NCI-H1436 (cell line): ENCODE results near the gene USF3.
"Not testable (repeated sequence)": the region's sequence is repeated elsewhere in the genome, so short reads cannot be mapped to it uniquely, and the experiment has no call there.

ENCODE experiments used
- DNase-seq: peaks from one replicate; lab custom pipeline; 2025; lab: John Stamatoyannopoulos, UW

USF3 gene

DNA sequence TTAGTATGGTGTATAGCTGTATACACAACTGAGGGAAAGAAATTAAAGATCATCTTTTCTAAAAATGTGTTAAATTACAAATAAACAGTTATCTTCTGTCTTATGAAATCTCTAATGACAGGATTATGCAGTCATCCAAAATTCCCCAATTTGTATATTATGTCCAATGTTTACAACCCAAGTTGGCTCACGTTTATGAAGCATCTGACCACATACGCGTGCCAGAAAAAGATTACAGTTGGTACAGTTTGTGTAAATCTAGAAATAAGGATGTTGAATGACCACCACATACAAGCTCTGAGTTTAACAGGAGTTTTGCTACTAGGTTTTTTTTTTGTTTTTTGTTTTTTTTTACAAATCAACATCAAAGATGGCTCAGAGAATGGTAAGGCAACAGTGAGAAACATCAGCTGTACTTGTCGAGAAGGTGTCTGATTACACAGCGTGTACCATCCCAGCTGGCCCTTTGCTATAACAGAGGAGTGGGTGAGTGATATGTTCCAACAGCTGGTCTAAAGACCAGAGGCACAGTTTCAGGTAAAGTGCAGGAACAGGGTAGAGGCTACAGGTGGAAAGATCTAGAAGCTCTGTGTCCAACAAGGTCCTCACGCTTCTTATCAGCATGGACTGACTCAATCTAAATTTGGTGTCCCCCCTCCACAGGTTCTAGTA is 47.1 kb downstream of the USF3 start:
- DNase-seq = no peak

DNA sequence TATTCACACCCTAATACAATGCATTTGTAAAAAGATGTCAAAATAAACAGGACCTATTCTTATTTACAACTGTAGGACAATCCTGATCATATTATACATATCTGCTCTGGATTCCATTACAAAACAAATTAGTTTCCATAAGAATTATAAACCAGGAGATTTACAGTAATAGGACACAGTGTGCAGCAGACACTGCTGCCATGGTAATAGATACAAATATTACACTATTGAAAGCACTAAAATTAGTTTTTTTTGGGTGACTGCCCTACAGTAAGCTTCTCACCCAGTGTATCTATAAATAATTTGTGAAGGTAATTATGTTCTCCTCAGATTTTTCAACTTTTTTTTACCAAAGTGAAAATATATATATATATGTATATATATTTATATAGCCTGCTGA is 47.9 kb downstream of the USF3 start:
- DNase-seq = no peak

DNA sequence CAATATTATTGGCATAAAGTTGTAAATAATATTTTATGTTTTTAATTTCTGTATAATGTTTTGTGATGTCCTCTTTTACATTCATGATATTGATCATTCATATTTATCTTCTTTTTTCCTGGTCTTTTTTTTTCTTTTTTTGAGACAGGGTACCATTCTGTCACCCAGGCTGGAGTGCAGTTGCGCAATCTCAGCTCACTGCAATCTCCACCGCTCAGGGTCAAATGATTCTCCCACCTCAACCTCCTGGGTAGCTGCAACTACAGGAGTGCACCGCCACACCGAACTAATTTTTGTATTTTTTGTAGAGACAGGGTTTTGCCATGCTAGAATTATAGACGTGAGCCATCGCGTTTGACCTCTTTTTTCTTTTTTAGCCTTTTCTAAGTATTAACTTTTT is 52.9 kb downstream of the USF3 start:
- DNase-seq = no peak

DNA sequence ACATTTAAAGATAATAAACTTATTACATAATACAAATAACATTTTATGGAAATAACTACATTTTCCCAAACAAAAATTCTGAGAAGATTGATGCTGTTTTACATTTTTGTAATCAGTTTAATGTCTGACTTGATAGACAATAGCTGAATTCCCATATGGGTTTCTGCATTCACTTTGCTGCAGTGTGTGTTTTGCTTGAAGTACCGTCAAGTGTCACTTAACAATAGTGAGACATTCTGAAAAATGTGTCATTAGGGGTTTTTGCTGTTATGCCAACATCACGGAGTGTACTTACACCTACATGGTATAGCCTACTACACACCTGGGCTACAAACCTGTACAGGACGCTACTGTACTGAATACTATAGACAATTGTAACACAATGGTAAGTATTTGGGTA is 57.5 kb downstream of the USF3 start:
- peak; percentile 78 for DNase-seq

DNA sequence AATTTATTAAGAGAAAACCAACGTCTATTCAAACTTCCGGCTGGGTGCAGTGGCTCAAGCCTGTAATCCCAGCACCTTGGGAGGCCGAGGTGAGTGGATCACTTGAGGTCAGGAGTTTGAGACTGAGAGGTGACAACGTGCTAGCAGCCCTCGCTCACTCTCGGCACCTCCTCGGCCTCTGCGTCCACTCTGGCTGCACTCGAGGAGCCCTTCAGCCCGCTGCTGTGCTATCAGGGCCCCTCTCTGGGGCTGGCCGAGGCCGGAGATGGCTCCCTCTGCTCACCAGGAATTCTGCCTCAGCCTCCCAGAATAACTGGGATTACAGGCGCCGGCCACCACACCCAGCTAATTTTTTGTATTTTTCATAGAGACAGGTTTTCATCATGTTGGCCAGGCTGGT is 58.7 kb downstream of the USF3 start:
- no peak for DNase-seq

DNA sequence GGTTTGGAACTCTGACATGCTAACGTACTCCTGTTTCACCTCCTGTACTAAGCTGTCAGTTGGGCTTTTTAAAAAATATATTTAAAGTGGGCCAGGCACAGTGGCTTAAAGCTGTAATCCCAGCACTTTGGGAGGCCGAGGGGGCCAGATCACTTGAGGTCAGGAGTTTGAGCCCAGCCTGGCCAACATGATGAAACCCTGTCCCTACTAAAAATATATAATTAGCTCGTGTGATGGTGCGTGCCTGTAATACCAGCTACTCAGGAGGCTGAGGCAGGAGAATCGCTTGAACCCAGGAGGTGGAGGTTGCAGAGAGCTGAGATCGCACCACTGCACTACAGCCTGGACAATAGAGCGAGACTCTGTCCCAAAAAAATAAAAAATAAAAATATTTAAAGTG is 60.4 kb downstream of the USF3 start:
- DNase-seq = not testable (repeated sequence)

DNA sequence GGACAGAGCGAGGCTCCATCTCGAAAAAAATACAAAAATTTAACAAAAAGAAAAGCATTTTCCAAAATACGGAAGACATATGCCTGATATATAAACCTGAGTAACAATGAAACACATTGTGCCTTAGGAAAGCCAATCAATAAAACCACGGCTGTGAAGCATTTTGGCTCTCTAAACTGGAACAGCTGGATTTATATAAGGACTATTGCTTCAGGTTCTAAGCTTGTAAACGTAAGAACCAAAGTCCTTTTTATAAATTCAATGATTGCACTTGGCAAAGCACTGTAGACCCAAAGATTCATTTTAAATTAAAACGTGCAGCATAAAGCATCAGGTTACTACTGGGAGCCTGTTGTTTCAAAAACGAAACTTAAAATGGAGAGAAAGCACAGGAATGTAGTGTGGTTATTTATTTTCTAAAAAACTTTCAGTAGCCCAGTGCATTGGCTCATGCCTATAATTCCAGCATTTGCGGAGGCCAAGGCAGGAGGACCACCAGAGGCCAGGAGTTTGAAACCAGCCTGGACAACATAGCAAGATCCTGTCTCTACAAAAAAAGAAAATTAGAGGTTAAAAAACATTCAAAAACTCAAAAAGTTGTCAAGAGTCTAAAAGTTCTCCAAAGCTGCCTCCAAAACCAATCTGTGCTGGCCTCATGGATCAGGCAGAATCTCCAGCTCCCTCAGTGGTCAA is 61.5 kb downstream of the USF3 start:
- DNase-seq = no peak

DNA sequence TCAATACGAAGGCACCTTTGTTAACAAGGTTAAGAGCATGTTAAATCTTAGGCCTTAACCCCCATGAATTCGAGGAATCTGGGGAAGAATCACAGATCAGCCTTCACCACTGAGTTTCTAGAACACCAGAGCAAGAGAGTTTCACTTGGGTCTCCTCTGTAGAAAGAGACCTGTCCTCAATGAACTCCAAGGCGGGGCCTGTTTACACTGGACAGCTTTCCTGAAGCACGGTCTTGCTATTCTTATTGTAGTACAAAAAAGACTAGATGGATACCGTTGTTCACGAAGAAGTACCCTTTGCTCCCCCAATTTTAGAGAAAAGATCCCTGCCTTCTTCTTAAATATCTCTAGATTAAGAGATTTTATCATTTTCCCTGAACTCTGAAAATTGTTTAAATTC is 64.9 kb downstream of the USF3 start:
- DNase-seq = no peak

DNA sequence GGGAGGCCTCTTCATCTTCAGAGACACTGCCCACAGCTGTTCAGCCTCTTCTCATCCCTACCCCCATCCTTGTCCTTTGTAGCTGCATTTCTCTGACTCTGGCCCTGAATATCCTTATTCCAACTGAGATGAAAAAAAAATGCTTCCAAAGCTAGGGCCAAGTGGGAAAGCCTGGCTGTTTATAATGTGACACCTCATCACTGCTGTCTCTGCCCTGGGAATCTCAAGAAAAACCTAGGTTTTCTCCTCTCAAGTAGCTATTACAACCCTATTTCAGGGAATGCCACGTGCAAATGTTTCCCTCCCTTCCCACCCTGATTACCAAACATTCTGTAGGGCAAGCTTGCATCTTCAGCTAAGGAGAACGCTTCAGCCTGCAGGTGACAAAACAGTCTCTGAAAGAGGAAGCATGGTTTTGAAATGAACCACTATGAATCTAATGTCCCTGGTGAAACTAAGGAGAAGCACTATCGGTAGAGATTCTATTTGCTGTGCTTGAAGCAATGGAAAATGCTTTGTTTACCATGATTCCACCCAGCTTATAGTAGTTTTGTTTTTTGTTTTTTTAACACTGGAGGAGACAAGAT is 65.4 kb downstream of the USF3 start:
- DNase-seq = no peak

DNA sequence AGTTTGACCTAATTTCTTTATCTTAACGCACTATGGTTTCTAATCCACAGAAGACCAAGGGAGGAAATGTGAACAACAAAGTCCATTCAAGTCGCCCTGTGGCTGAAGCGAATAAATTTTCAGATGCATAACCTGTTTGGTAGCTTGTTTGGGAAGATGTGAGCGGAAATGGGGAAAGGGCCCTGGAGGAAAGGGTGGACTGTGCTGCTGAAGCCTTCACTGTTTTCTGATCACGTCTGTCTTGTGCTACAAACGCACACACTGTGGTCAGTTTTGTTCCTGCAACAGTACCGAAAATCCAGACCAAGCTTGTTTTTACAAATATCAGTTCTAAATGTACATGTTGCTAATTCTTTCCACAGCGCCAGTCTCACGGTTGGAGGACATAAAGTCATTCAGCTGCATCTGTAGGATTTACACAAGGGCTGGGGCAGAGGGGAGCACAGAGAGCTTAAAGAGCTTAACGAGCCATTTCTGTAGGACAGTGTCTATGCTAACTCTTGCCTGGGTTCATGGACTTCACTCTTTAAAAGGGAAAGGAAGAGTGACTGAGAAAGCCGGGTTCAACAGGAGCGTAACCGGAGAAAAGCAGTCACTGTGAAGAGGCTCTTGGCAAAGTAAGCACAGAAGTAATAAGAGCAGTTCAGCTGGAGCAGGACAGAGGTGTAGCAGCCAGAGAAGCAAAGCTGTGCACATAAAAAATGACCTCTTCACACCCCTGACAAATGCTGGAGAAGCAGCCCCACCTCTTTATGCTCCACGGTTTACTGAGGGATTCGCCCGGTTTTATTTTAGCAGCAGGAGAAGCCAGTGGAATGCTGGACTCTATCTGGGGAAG is 66.6 kb downstream of the USF3 start:
- DNase-seq = no peak

DNA sequence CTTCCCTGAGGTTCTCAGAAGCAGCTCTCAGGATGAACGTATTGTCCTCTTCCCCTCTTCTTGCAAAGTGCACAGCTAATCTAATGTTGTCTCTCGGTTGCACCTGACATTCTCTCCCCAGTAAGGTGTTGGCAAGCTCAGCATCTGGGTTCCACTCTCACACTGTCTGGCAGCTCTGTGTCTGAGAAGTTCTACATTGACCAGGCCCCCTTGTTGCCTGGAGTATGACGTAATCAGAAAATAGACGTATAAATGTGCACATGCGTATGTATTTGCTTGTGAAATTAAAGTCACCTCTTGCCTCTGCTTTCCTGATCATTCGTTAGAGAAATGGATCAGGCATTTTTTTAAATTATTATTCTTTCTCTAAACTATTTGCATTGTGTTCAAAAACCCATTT is 67.7 kb downstream of the USF3 start:
- DNase-seq = no peak

DNA sequence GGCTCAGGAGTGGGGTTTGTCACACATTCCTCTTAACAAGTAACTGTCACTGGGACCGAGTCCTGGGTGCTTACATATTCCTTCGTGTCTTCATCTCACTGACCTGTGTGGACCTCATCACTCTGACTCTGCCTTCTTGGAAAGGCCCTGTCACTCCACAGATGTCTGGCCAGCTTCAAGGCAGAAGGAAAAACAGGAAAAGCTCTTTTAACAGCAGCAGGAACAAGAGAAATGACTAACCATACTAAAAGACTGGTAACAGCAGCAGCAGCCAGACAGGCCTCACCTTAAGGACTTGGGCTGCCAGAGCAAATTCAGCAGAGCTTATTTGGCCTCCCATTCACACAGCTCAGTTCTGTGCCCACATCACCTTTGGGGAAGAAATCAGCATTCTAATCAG is 68.1 kb downstream of the USF3 start:
- no peak for DNase-seq

DNA sequence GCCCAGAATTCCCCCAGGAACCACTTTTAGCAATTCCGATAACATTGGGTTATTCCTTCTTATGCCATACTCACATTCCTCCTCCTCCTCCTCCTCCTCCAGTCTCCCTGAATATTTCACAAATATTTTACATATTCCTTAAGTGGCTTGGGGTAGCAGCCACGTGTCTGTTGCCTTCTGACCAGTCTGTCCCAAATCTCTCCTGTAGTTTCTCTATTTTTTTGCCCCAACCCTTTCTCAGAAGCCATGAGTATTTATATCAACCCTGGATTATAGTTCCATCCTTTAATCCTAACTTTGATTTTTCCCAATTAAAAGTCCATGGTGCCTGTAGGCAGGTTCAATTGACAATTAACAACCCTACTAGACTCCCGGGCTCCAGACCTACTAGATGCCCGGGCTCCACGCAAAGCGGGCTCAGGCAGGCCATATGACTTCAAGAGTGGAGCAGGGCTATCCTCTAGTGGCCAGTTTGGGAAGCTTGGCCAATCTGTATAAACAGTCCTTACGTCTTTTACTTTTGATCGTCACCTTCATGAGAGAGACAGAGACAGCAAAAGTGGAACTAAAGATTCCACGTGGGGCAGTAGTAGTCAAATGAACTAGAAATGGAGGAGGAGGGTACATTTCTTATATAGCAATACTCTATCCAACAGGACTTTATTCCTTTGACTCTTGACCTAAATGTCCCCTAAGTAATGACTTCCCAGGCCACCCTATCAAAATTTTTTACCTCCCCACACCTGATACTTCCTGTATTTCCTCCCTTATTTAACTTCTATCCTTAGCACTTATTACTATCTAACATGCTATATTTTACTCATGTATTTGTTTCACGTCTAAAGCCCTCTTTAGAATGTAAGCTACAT is 69.7 kb downstream of the USF3 start:
- peak; percentile 32 for DNase-seq

DNA sequence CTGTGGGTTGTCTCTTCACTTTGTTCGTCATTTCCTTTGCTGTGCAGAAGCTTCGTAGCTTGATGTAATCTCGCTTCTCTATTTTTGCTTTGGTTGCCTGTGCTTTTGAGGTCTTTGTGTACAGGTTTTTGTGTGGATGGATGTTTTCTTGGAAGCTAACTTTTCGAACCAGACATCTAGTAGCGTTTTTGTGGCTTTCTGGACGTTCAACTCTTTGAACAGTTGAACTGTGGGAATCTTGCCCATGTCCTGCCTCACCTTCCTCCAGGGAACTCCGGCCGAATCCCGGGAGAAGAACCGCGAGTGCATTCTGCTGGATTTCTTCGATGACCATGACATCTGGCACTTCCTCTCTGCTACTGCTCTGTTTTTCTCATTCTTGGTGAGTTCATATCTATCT is 70.6 kb downstream of the USF3 start:
- DNase-seq = no peak

DNA sequence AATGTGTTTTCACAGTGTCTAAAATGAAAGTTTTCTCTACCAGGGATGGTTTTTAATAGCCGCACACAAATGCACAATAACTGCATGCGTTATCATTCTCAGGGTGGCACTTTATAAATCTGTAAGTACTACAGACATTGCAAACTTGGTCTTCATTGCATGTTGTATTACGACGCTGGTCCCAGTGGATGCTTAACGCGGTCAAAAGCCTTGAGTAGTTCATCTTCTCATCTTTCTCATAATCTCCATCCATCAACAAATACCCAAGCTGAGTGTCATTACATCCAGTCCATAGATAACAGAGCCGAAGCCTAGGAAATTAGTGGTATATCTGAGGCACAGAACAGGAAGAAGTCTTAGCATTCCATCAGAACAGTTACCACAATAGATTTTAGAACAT is 72.6 kb downstream of the USF3 start:
- DNase-seq = no peak

DNA sequence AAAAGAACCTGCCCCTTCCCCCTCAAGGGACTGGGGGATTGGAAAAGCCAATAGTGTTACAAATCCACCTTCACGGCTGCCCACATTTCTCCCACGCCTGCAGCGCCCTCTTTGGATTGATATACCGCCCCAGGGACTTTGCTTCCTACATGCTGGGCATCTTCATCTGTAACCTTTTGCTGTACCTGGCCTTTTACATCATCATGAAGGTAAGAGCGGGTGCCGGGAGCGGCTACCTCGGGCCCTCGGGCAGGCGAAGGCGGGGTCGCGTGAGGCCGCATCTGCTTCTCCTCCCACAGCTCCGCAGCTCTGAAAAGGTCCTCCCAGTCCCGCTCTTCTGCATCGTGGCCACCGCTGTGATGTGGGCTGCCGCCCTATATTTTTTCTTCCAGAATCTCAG is 73.1 kb downstream of the USF3 start:
- no peak for DNase-seq

DNA sequence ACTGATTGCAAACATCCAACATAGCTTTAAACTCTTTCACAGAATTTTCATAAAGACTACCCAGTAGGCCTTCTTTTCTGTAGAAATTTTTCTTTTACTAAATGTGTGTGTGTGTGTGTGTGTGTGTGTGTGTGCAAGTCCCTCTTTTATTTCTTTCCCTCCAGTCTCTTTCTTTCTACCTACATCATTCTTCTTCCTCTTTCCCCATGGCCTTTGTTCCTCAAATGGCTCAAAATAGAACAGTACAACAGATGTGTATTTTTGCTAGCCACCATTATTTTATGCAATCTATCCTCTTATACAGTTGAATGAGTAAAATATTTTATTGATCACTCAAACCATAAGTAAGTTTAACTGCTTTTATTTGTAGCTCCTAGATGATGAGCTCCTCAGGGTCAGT is 76.4 kb downstream of the USF3 start:
- DNase-seq = no peak

DNA sequence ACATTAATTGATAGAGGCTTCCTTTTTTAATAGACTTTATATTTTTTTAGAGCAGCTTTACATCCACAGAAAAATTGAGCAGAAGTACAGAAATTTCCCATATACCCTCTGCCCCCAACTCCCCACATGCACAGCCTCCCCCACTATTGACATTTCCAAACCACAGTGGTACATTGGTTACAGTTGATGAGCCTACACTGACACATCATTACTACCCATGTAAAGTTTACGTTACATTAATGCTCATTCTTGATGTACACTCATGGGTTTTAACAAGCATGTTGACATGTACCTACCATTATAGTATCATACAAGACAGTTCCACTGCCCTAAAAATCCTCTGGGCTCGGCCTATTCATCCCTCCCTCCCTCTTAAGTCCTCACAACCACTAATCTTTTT is 78.7 kb downstream of the USF3 start:
- no peak for DNase-seq

DNA sequence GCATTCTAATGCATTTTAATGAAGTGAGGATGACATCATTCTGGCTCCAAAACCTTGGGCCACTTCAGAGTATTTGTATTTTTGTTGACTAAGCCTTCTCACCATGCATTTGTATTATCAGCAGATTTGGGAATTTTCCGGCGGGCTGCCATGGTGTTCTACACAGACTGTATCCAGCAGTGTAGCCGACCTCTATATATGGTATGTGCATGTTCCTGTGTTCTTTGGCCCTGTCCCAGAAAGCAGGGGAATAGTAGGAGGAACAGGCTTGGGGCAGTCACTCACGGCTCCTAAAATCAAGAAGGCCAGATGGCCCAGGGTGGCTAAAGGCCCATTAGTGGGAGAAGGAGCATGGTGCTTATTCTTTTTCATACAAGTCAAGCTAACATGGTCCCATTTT is 80.5 kb downstream of the USF3 start:
- DNase-seq = no peak

DNA sequence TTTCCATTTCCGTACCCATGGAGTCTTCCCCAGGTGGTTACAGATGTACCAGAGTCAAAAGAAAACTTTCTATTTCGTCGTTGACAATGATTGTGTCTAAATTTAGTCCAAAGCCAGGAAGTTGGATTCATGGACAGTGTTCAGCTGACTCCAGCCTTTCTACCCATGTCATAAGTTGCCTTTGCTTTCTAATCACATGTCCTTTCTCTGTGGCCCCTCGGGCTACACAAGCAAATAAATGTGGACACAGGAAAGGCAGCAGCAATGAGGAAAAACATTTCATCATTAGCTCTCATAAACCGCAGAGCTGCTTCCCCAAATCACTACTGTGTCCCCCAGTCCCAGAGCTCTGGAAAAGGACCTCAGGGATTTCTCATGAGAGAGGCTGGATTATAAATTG is 82.0 kb downstream of the USF3 start:
- no peak for DNase-seq

DNA sequence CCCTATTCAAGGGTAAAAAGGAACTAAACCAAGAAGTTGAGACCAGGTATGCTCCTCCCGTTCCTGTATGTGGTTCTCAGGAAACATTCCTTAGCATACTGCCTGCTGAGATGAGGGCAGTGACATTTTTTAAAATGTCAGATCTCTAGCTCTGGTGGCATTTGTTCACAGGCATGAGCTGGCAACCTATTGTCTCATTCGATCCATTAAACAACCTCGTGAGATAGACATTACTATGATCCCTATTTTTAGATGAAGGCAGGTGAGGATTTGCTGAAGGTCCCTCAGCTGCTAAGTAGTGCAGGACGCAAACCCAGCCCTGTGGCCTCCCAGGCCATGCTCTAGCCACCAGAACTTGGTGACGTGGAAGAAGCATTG is 89.2 kb downstream of the USF3 start:
- DNase-seq = no peak
